Activated naive CD4-positive, alpha-beta T cell treated with anti-CD3 and anti-CD28 coated beads, Interleukin-2, amount 10 ng/mL, durations not matched to agents 7 days and 5 days (primary cell): Measurements from ENCODE around the gene BTBD8.

Source experiments
- CTCF ChIA-PET: fragments of 350-600 bp; sonication (Branson Sonifier 250); formaldehyde crosslinking; loops from one replicate; lab custom pipeline; 2021; ENCODE audit warnings: antibody characterized with exemption; lab: Charles Lee
- DNase-seq: peaks from one replicate; pipeline ENCODE4 v3.0.0-alpha.2; 2020
- H3K27ac Mint-ChIP-seq: one replicate; pipeline ENCODE4 v1.8.0; 2021; ENCODE audit warnings: mild to moderate bottlenecking, moderate library complexity, mixed read lengths
- H3K27me3 Mint-ChIP-seq: one replicate; pipeline ENCODE4 v1.8.0; 2021; ENCODE audit warnings: mild to moderate bottlenecking, mixed read lengths
- H3K36me3 Mint-ChIP-seq: one replicate; pipeline ENCODE4 v1.8.0; 2021; ENCODE audit warnings: mixed read lengths
- H3K4me1 Mint-ChIP-seq: one replicate; pipeline ENCODE4 v1.8.0; 2021; ENCODE audit warnings: mixed read lengths
- H3K4me3 Mint-ChIP-seq: one replicate; pipeline ENCODE4 v1.8.0; 2021; ENCODE audit warnings: mild to moderate bottlenecking, moderate library complexity, mixed read lengths
- H3K9me3 Mint-ChIP-seq: one replicate; pipeline ENCODE4 v1.8.0; 2021; ENCODE audit warnings: mixed read lengths

Gene BTBD8

DNA sequence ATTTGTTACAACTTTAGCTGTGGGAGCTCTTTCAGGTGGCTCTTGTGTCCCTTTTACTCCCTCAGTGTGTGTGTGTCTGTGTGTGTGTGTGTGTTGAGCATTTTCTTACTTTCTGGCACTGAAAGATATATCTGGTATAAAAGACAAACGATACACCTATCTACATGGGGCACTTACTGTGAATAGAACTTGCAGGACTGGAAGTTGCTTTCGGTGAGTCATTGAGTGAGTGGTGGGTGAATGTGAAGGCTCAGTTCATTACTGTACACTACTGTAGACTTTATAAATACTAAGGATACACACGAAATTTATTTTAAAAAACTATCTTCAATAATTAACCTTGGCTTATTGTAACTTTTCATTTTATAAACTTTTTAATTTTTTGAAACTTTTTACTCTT is 38.7 kb downstream of the BTBD8 start:
- Mint-ChIP-seq H3K4me1 (peaks cover 12% of the 10 kb centered on the region), H3K4me3 (no peak overlapping the region), H3K27ac (no peak overlapping the region), H3K9me3 (no peaks in the 10 kb centered on the region), H3K36me3 (no peaks in the 10 kb centered on the region), H3K27me3 (no peaks in the 10 kb centered on the region)
- CTCF ChIA-PET, result no interaction called here
- DNase-seq, result no peak

GRCh38 chr1:92123868-92124267 is 43.7 kb downstream of the BTBD8 start:
- DNase-seq, result no peak
- Mint-ChIP-seq H3K4me1 (peaks cover 7% of the 10 kb centered on the region), H3K9me3 (no peaks in the 10 kb centered on the region), H3K4me3 (no peak overlapping the region), H3K27ac (peak overlapping the region; percentile 10), H3K27me3 (no peaks in the 10 kb centered on the region), H3K36me3 (no peaks in the 10 kb centered on the region)
- CTCF ChIA-PET, result interaction anchor here (1.2 kb wide), 1 partner anchor 43 kb away, joined by 4 read pairs; no protein-coding TSS in a partner anchor

- Mint-ChIP-seq H3K9me3 (no peaks in the 10 kb centered on the region), H3K4me3 (no peak overlapping the region), H3K27ac (no peak overlapping the region), H3K4me1 (peaks cover 7% of the 10 kb centered on the region), H3K27me3 (no peaks in the 10 kb centered on the region), H3K36me3 (no peaks in the 10 kb centered on the region)
- DNase-seq, result no peak
- CTCF ChIA-PET, result no interaction called here
These were observed 45.1 kb downstream of the BTBD8 start for GRCh38 chr1:92125204-92125603.

DNA sequence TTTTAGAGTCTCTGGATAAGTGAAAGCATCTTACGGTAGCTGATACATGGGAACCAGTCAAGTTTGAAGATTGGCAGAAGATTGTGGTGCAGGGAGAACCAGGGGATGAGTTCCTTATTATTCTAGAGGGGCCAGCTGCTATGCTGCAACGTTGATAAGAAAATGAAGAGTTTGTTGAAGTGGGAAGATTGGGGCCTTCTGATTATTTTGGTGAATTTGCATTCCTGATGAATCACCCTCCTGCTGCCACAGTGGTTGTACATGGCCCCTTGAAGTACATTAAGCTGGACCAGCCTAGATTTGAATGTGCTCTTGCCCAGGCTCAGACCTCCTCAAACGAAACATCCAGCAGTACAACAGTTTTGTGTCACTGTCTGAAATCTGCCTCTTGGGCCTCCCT is 45.9 kb downstream of the BTBD8 start:
- Mint-ChIP-seq H3K36me3 (no peaks in the 10 kb centered on the region), H3K4me1 (peaks cover 7% of the 10 kb centered on the region), H3K27me3 (no peaks in the 10 kb centered on the region), H3K9me3 (no peaks in the 10 kb centered on the region), H3K4me3 (no peak overlapping the region), H3K27ac (no peak overlapping the region)
- CTCF ChIA-PET, result no interaction called here
- DNase-seq, result no peak

- Mint-ChIP-seq H3K27ac (no peak overlapping the region), H3K27me3 (no peaks in the 10 kb centered on the region), H3K4me1 (no peaks in the 10 kb centered on the region), H3K36me3 (no peaks in the 10 kb centered on the region), H3K4me3 (no peak overlapping the region), H3K9me3 (no peaks in the 10 kb centered on the region)
- CTCF ChIA-PET, result no interaction called here
- no peak for DNase-seq
These were observed 54.2 kb downstream of the BTBD8 start for GRCh38 chr1:92134331-92134730.

DNA sequence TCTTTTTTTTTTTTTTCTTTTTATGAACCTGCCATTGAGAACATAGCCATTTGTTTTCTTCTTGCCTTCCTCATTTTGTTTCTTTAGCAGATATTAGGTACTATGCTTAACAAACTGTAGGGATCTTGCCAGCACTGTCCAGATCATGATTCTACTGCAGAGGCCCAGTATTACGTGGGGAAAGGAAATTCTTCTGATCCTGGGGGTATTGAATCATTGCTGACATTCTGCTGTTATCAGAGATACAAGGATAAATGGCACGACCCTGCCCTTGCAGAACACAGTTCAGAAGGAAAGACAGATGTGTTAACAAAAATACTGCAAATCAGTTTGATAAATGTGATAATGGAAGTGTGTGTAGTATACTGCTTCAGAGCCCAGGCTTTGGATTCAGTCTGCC is 56.2 kb downstream of the BTBD8 start:
- no peak overlapping the region for H3K4me3 Mint-ChIP-seq
- no peaks in the 10 kb centered on the region for H3K27me3 Mint-ChIP-seq
- DNase-seq, result no peak
- CTCF ChIA-PET, result no interaction called here
- H3K9me3 Mint-ChIP-seq, result no peaks in the 10 kb centered on the region
- no peak overlapping the region for H3K27ac Mint-ChIP-seq
- H3K36me3 Mint-ChIP-seq, result no peaks in the 10 kb centered on the region
- no peaks in the 10 kb centered on the region for H3K4me1 Mint-ChIP-seq

DNA sequence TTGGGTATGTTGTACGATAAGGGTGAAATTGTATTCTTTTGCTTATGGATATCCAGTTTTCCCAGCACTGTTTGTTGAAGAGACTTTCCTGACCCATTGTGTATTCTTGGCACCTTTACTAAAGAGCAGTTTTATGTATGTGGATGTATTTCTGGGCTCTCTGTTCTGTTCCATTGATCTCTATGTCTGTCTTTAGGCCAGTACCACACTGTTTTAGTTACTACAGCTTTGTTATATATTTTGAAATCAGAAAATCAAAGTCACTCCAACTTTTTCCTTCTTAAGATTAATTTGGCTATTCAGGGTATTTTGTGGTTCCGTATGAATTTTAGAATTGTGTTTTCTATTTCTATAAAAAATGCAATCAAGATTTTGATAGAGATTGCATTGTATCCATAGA is 74.8 kb downstream of the BTBD8 start:
- Mint-ChIP-seq H3K27ac (no peak overlapping the region), H3K9me3 (peaks cover 12% of the 10 kb centered on the region), H3K4me1 (no peaks in the 10 kb centered on the region), H3K27me3 (no peaks in the 10 kb centered on the region), H3K36me3 (peaks cover 3% of the 10 kb centered on the region), H3K4me3 (no peak overlapping the region)
- CTCF ChIA-PET, result interaction anchor here (0.5 kb wide), 1 partner anchor 59 kb away, joined by 3 read pairs; no protein-coding TSS in a partner anchor
- no peak for DNase-seq

DNA sequence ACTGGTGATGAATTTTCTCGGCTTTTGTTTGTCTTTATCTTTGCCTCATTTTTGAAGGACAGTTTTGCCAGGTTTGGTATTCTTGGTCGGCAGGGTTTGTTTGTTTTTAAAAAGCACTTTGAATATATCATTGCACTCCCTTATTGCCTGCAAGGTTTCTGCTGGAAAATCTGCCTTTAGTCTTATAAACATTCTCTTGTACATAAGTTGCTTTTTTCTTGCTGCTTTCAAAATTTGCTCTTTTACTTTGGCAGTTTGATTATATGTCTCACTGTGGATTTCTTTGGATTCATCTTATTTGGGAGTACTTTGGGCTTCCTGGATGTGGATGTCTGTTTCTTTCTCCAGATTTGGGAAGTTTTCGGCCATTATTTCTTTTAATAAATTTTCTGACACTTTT is 79.4 kb downstream of the BTBD8 start:
- H3K27ac Mint-ChIP-seq, result no peak overlapping the region
- peaks cover 3% of the 10 kb centered on the region for H3K27me3 Mint-ChIP-seq
- no peaks in the 10 kb centered on the region for H3K4me1 Mint-ChIP-seq
- no peak overlapping the region for H3K4me3 Mint-ChIP-seq
- H3K36me3 Mint-ChIP-seq, result peaks cover 11% of the 10 kb centered on the region
- DNase-seq, result no peak
- CTCF ChIA-PET, result no interaction called here
- peaks cover 18% of the 10 kb centered on the region for H3K9me3 Mint-ChIP-seq

DNA sequence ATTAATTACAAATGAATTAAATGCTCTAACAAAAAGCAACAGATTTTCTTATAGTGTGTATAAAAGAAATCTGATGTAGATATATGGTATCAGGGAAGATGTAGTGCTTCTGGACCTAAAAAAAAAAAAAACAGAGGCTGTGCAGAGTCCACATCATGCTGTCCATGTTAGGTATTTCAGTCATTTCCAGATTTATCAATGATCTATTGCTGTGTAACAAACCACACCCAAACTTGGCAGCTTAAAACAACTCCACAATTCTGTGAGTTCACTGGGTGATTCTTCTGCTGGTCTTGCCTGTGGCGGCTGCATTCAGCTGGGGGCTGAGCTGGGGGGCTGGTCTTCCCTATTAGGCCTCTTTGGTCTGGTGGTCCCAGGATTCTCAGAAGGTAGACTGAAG is 85.2 kb downstream of the BTBD8 start:
- peaks cover 1% of the 10 kb centered on the region for H3K27me3 Mint-ChIP-seq
- DNase-seq, result no peak
- CTCF ChIA-PET, result no interaction called here
- no peaks in the 10 kb centered on the region for H3K4me1 Mint-ChIP-seq
- H3K36me3 Mint-ChIP-seq, result peaks cover 3% of the 10 kb centered on the region
- no peak overlapping the region for H3K4me3 Mint-ChIP-seq
- H3K27ac Mint-ChIP-seq, result no peak overlapping the region
- peaks cover 2% of the 10 kb centered on the region for H3K9me3 Mint-ChIP-seq

DNA sequence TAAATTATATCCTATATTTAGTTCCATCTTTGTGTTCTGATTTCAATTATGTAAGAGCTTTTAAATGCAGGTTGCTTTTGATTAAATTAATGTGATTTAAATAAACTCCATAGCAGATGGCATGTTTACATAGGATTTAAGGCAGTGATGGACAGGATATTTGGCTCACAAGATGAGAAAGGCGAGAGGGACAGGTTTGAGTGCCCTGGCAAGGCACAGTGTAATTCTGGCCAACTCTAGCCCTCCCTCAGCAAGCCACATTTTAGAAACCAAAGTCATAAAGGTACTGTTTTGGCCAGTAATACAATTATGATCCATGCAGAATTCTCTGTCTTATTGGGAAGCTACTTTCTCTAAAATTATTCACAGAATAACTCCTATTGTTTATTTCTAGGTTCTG is 87.0 kb downstream of the BTBD8 start:
- no peaks in the 10 kb centered on the region for H3K36me3 Mint-ChIP-seq
- H3K4me3 Mint-ChIP-seq, result no peak overlapping the region
- no peaks in the 10 kb centered on the region for H3K9me3 Mint-ChIP-seq
- H3K4me1 Mint-ChIP-seq, result no peaks in the 10 kb centered on the region
- CTCF ChIA-PET, result no interaction called here
- no peak overlapping the region for H3K27ac Mint-ChIP-seq
- H3K27me3 Mint-ChIP-seq, result no peaks in the 10 kb centered on the region
- DNase-seq, result no peak

- CTCF ChIA-PET, result no interaction called here
- Mint-ChIP-seq H3K4me1 (no peaks in the 10 kb centered on the region), H3K9me3 (no peaks in the 10 kb centered on the region), H3K4me3 (no peak overlapping the region), H3K27me3 (no peaks in the 10 kb centered on the region), H3K36me3 (no peaks in the 10 kb centered on the region), H3K27ac (no peak overlapping the region)
- DNase-seq, result no peak
These were observed 88.5 kb downstream of the BTBD8 start for GRCh38 chr1:92168657-92169056.

GRCh38 chr1:92169214-92170005 is 89.3 kb downstream of the BTBD8 start:
- Mint-ChIP-seq H3K4me1 (no peaks in the 10 kb centered on the region), H3K9me3 (no peaks in the 10 kb centered on the region), H3K36me3 (no peaks in the 10 kb centered on the region), H3K27ac (no peak overlapping the region), H3K4me3 (no peak overlapping the region), H3K27me3 (no peaks in the 10 kb centered on the region)
- DNase-seq, result no peak
- CTCF ChIA-PET, result no interaction called here

DNA sequence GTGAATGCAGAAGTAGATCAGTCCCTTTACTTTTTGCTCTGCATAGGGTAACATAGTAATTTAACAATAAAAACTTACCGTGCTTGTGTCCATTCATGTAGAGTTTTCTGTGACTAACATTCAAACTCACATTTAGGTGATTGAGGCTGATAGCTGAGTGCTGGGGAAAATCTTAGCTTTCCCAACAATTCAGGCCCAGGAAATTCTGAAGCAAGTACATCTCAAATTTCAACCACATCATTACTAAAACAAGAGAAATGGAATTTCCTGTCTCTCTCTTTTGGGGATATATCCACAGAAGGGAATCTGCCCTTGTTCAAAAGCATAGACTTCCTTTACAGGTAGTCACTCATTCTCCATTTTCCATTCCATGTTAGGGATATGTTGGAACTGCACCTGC is 104.5 kb downstream of the BTBD8 start:
- no peaks in the 10 kb centered on the region for H3K9me3 Mint-ChIP-seq
- CTCF ChIA-PET, result no interaction called here
- peaks cover 6% of the 10 kb centered on the region for H3K36me3 Mint-ChIP-seq
- H3K27me3 Mint-ChIP-seq, result no peaks in the 10 kb centered on the region
- no peaks in the 10 kb centered on the region for H3K4me1 Mint-ChIP-seq
- no peak overlapping the region for H3K4me3 Mint-ChIP-seq
- no peak for DNase-seq
- H3K27ac Mint-ChIP-seq, result no peak overlapping the region

DNA sequence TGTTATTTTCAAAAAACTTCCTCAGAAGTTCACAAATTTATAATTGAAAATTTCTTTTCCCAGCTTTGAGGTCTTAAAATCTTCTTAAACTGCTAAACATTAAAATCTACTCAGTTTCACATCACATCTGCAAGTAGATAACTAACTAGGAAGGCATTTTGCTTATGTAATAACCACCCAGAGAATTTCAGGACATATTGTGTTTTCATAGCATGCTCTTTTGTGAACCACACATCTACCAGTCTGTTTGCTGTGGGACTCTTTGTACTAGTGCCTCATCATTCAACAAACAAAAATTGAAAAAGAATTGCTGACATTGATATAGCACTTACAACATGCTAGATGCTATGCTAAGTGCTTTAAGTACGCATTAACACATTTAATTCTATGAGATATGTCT is 105.9 kb downstream of the BTBD8 start:
- Mint-ChIP-seq H3K27me3 (no peaks in the 10 kb centered on the region), H3K4me3 (no peak overlapping the region), H3K36me3 (no peaks in the 10 kb centered on the region), H3K27ac (no peak overlapping the region), H3K9me3 (no peaks in the 10 kb centered on the region), H3K4me1 (no peaks in the 10 kb centered on the region)
- CTCF ChIA-PET, result no interaction called here
- DNase-seq, result no peak

- H3K36me3 Mint-ChIP-seq, result no peaks in the 10 kb centered on the region
- CTCF ChIA-PET, result no interaction called here
- H3K9me3 Mint-ChIP-seq, result no peaks in the 10 kb centered on the region
- no peak overlapping the region for H3K4me3 Mint-ChIP-seq
- H3K27ac Mint-ChIP-seq, result no peak overlapping the region
- H3K27me3 Mint-ChIP-seq, result peaks cover 9% of the 10 kb centered on the region
- H3K4me1 Mint-ChIP-seq, result no peaks in the 10 kb centered on the region
- DNase-seq, result no peak
These were observed 108.5 kb downstream of the BTBD8 start for GRCh38 chr1:92188436-92189255.
